Activated T-helper 1 cell treated with anti-CD3 and anti-CD28 coated beads, Interleukin-2, amount 50 U/mL, for 16 hours (primary cell): ENCODE results near the gene RELCH.
A peak's percentile ranks its signal among the peaks of the same experiment; 100 is the strongest.

Source experiments
- DNase-seq, 2 donors: peaks; one replicate each; pipeline ENCODE4 v3.0.0-alpha.2; 2020; ENCODE audit warnings: low read depth in 1 of 2, low spot score in 1 of 2

RELCH gene

GRCh38 chr18:62249478-62250097, 62.5 kb downstream of the RELCH start:
- DNase-seq, result peak; percentile 28 to 31

DNA sequence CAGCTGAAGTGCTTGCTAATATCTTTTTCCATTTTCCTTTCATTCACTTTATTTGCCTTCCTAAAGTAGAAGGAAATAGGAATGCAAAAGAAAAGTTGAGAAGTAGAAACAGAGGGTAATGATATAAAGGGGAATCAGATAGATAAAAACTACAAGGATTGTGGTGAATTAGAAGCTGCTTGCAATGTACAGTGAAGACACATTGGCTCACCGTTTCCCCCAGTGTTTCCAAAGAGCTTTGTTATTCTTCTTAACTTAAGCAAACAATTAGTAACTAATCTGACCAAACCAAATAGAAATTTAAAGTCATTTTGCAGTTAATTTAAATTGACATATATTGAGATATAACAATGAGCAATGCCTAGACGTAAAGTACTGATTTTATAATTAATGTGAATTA, 63.4 kb downstream of the RELCH start:
- DNase-seq, result no peak

- no peak for DNase-seq
Observed at GRCh38 chr18:62258093-62258492, 71.0 kb downstream of the RELCH start.

DNA sequence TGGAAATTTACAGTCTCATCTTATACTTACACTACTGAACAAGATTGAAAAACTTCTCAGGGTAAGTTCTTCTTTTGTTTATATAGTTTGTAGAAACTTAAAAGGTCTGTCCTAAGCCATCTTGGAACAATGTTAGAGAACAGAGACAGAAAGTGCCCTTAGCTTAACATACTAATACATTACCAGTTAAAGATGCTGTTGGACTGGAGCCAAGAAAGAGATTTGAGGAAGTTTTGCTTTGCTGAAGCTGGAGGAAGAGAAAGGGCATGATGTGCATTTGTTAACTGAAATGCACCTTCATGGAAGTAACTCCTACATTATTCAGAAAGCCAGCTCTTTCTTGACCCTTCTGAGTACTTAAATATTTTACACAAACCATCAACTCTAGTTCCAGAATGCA, 71.6 kb downstream of the RELCH start:
- no peak for DNase-seq

- no peak for DNase-seq
Observed at GRCh38 chr18:62262061-62262460, 75.0 kb downstream of the RELCH start.

DNA sequence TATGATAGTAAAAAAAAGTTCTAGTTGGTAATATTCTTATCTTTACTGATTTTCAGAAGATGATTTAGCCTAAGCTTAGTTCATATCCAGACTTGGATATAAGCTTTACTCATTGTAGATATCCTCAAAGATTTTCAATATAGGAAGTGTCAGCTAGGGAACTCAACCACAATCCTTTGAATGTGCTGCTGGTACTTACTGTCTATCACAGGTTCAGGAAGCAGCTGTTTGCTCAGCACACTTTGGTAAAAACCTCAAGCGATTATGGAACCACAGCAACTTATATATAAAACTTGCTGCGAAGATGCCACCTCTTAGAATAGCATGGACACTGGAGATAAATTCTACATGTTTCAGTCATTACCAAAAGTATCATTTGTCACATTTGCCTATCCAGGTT, 77.9 kb downstream of the RELCH start:
- DNase-seq, result no peak

- no peak for DNase-seq
Observed at GRCh38 chr18:62277045-62277444, 90.0 kb downstream of the RELCH start.

- no peak for DNase-seq
Observed at GRCh38 chr18:62279561-62279960, 92.5 kb downstream of the RELCH start.

- no peak for DNase-seq
Observed at GRCh38 chr18:62280058-62280457, 93.0 kb downstream of the RELCH start.

- no peak for DNase-seq
Observed at GRCh38 chr18:62280786-62281185, 93.7 kb downstream of the RELCH start.

DNA sequence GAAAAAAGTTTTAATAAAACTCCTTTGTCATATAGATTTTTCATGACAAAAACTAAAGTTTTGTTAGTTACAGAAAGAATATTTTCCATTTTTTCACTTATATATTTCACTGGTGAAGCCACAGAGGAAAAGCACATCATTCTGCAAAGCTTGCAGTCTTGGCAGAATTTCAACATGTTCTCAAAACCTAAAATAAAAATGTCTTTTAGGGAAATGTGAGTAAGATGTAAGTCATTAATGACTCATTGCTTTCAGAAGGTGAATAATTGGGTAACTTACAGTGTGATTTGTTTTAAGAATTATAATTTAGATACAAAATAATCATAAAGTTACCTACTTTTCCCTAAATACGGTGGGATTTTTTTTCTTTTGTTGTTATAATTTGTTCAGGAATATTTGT, 94.6 kb downstream of the RELCH start:
- no peak for DNase-seq

DNA sequence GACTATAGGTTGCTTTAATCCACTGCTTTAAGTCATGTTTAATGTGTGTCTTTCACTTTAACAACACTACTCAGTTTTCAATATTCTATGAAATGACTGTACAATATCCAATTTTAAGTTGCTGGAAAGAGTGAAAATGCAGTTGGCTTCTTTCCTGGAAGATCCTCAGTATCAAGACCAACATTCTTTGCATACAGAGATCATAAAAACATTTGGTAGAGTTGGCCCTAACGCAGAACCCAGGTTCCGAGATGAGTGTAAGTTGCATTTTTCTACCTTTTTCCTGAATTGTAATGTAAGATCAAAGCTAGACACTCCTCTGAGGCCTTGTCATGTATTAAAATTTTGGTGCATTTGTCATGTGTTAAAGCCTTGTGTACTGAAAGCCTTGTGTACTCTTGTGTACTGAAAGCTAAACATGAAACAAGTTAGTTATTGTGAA, 95.2 kb downstream of the RELCH start:
- no peak for DNase-seq

DNA sequence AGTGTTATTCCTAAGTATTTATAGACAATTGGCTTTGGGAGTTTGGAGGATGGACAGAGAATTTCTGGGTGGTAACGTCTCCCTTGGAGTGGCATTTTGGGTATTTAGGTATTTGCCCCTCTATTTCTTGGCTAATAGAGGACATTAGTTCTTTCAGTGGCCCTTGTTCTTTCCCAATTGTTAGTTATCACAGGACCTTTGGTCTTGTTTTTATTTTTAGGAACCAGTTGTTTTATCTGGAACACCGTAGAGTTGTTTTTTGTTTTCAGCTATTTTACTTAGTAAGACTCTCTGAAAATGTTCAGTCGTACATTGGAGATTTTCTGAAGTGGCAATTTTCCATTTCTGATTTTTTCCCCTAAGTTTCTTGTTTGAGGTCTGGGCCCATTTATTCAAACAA, 97.6 kb downstream of the RELCH start:
- DNase-seq, result no peak

GRCh38 chr18:62285281-62285680, 98.2 kb downstream of the RELCH start:
- DNase-seq, result no peak

DNA sequence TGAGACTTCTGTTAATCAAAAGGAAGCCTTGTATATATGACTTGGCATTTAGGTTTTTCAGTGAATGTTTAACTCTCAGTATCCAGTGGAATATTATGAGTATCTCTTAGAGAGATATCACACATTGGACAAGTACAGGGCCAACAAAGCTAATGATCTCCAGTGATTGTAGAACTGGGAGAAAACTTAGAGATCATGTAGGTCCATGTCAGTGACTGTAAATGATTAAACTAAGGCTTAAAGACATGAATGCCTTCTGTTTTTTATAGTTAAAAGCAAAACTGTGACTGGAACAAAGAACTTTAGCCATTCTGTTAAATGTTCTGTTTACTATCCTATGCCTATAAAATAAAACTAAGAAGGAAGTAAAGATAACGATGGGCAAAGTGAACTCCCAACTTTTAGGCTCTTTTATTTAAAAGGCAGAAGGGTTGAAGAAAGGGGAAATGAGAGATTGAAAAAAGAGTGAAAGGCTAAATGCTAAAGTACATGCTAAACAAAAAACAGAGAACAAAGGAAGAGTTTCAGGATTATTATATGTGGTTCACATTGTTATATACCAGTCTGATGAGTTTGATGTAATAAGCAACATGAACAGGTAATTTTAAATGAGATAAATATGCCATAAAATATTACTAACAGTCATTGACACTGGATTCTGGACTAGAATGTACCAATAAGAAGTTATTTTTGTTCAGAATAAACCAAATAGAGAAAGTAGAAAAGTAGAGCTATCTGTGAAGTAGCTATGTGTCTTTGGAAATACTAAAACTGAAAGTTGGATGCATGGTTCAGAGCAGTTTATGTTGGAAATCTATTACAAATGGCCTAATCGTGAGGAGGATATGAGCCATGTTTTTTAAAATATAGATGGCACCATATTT, 101.0 kb downstream of the RELCH start:
- DNase-seq, result no peak

DNA sequence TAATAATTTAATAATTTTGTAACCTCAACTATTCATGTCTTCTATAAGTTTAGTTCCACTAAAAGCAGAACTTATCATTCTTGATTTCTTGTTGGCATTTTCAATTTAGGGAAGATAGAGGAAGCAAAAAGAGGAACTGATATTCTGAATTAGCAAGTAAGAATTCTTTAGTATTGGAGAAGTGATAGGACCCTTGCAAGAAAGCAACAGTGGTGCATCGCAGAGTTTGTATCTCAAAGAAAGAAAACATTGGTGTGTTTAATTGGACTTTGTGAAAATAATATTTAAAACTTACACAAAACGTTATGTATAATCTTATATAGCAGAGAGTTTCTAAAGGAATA, 101.6 kb downstream of the RELCH start:
- no peak for DNase-seq

DNA sequence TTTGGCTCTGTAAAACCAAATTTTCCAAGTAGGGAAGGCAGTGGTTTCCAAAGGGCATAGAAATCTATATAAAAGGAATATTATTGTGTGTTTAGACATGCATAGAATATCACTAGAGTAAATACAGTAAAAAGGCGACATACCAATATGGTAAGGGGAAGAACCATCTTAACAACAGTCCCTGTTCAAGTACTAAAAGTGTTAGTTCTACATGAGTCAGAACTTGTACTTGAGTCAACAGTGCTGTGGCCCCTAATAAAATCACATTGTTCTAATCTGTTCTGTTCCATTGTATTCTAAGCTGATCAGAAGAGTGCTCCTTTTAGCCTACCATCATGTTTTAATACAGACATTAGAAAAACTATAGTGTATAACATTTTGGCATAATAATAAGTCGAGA, 102.0 kb downstream of the RELCH start:
- DNase-seq, result no peak

DNA sequence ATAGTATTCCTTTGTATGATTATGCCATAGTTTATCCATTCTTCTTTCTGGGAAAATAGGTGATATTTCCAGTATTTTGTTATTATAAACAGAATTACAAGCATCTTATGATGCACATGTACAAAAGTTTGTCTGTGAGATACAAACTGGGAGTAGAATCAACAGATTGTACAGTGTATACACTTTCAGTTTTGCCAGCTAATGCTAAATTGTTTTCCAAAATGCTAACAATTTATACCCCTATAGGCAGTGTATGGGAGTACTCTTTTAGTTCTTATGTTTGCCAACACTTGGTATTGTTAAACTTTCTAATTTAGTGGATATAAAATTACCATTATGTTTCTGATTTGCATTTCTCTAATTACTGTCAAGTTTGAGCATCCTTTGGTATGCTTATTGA, 107.0 kb downstream of the RELCH start:
- no peak for DNase-seq

DNA sequence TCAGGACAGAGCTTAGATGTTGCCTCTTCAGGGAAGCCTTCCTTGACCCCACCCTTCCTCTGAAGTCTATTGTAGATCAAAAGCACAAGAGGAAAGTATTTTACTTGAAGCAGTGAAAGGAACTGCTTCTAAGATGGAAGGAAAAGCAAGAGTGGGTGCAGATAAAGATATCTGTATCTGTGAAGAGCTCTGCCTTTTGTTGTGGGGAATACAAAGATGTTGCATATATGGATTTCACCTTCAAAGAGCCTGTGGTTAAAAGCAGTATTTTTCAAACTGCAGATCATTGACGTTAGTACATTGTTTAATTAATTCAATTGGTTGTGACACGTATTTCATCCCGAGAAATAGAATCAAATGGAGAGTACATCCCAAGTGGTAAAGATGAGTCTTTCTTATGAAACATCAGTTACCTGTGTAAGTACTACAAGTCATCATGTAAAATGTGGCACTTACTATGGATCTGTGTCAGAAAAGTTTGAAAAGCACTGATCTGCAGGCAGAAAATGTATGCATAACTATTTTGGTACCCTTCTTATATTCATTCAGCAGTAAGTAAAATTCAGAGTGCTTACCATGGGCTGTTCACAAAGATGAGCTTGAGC, 113.4 kb downstream of the RELCH start:
- no peak for DNase-seq

DNA sequence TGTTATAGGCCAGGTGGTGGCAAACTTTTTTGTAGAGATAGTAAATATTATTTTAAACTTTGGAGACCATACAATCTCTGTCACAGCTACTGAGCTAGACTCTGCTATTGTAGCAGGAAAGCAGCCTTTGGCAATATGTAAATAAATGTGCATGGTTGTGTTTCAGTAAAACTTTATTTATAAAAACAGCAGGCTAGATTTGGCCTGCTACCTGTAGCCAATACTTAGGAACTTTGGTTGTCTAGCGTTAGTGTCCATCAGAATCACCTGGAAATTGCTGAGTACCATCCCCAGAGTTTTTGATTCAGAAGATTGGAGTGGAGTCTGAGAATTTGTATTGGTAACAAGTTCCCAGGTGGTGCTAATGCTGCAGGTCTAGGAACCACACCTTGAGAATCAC, 114.3 kb downstream of the RELCH start:
- DNase-seq, result no peak

GRCh38 chr18:62312851-62313250, 125.8 kb downstream of the RELCH start:
- DNase-seq, result no peak
